GM21529 (cell line): ENCODE measurements around the gene SMIM27.

Source experiments
- ATAC-seq: cut with Tn5 transposase; IDR thresholded peaks from one replicate; pipeline ENCODE4 v1.9.1; 2021; ENCODE audit not compliant: unreplicated experiment

SMIM27 gene

GRCh38 chr9:32554107-32554506, 2.0 kb downstream of the SMIM27 start:
- no peak for ATAC-seq

GRCh38 chr9:32554591-32554990, 2.5 kb downstream of the SMIM27 start:
- no peak for ATAC-seq

- ATAC-seq: no peak
Observed at GRCh38 chr9:32558408-32558934, 6.3 kb downstream of the SMIM27 start.

- no peak for ATAC-seq
Observed at GRCh38 chr9:32565967-32566366, 13.8 kb downstream of the SMIM27 start.

- no peak for ATAC-seq
Observed at GRCh38 chr9:32566770-32567169, 14.6 kb downstream of the SMIM27 start.

- ATAC-seq: no peak
Observed at GRCh38 chr9:32570262-32570661, 18.1 kb downstream of the SMIM27 start.

GRCh38 chr9:32571969-32572899, 20.1 kb downstream of the SMIM27 start:
- ATAC-seq: peak; percentile 88

GRCh38 chr9:32572900-32573523, 20.9 kb downstream of the SMIM27 start, which contains the start of gene NDUFB6:
Gene NDUFB6, minus strand, starts transcription at chr9:32573159. Its CDS starts 99 bp downstream, at chr9:32573060.
- ATAC-seq: peak; percentile 80

- no peak for ATAC-seq
Observed at GRCh38 chr9:32573821-32574220, 21.7 kb downstream of the SMIM27 start.

- no peak for ATAC-seq
Observed at GRCh38 chr9:32574858-32575257, 22.7 kb downstream of the SMIM27 start.

GRCh38 chr9:32577316-32577715, 25.2 kb downstream of the SMIM27 start:
- ATAC-seq: peak; percentile 32

GRCh38 chr9:32578976-32579375, 26.8 kb downstream of the SMIM27 start:
- ATAC-seq: no peak

GRCh38 chr9:32579706-32580331, 27.7 kb downstream of the SMIM27 start:
- ATAC-seq: peak; percentile 49

- no peak for ATAC-seq
Observed at GRCh38 chr9:32580631-32581300, 28.6 kb downstream of the SMIM27 start.

- ATAC-seq: no peak
Observed at GRCh38 chr9:32581512-32582143, 29.5 kb downstream of the SMIM27 start.

- no peak for ATAC-seq
Observed at GRCh38 chr9:32584784-32585183, 32.7 kb downstream of the SMIM27 start.

GRCh38 chr9:32587901-32588300, 35.8 kb downstream of the SMIM27 start:
- ATAC-seq: peak; percentile 58

GRCh38 chr9:32589083-32589723, 37.1 kb downstream of the SMIM27 start:
- peak; percentile 67 for ATAC-seq

- no peak for ATAC-seq
Observed at GRCh38 chr9:32590476-32590875, 38.3 kb downstream of the SMIM27 start.

- ATAC-seq: no peak
Observed at GRCh38 chr9:32590898-32591297, 38.8 kb downstream of the SMIM27 start.
